ENCODE results near the gene KCNA3.
A peak's percentile ranks its signal among the peaks of the same experiment; 100 is the strongest.

Gene KCNA3

DNA sequence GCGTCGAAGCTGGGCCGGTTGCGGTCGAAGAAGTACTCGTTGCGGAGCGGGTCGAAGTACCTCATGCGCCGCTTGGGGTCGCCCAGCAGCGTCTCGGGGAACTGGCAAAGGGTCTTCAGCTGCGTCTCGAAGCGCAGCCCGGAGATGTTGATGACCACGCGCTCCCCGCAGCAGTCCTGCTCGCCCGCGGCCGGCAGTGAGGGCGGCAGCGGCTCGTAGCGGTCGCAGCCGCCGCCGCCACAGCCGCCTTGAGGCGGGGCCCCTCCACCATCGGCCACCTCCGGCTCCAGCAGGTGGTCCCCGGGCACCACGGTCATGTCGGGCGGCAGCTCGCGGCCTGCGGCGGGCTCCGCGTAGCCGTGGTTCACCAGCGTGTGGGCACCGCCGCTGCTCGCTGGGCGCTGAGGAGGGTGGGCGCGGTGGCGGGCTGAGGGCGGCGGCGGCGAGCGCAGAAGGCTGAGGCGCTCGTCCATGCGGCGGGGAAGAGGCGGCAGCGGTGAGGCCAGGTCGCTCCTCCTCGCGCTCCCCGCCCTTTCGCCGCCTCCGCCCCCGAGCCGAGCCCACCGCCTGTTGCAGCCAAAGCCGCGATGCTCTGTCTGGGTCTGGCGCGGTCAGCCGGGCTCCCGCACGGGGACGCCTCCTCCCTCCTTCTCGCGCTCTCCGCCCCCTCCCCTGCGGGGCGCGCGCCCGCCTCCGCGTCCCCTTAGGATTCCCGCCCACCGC is at the start of gene KCNA3:
TSS of gene KCNA3 (minus strand) at position 604 of the 723 bp plus-strand sequence. CDS start at position 473, 131 bp downstream.
- DNase-seq (ENCODE audit: low read depth in 1 of 2, low spot score in 1 of 2) = peak; percentile 34 to 62

DNA sequence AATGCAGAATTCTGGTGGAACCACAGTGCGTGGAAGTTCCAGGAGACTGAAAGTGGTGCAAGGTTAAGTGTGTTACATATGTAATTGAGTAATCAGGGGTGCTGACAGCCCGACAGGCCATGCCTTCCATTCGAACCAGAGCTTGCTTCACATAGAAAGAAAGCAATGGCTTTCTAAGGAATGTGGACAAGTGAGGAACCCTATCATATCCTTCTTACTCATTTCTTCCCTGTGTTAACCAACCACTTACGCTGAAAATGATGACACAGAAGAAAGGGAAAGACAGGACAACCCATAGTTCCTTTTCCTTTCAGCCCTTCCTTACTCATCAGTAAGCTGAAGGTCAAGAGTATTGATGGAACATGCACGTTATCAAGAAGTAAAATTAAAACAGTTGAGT is 48.1 kb upstream of the KCNA3 start:
- DNase-seq (ENCODE audit: low read depth in 1 of 2, low spot score in 1 of 2) = no peak

DNA sequence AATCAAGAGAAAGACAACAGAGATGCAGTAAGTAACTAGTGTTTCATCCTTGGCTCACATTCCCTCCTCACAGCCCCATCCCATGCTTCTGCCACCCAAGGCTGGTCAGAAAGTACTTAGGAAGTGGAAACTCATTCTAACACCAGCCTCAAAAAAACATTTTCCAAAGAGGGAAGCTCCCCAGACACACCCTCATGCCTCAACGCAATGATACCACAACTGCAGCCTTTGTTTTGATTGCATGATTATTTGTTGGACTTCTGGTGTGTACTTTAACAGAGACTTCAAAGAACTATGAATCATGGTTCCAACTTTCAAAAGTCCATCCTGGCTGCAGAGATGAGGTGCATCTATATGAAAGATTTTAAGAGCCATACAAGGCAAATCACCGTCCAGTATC is 45.2 kb upstream of the KCNA3 start:
- DNase-seq (ENCODE audit: low read depth in 1 of 2, low spot score in 1 of 2) = no peak

DNA sequence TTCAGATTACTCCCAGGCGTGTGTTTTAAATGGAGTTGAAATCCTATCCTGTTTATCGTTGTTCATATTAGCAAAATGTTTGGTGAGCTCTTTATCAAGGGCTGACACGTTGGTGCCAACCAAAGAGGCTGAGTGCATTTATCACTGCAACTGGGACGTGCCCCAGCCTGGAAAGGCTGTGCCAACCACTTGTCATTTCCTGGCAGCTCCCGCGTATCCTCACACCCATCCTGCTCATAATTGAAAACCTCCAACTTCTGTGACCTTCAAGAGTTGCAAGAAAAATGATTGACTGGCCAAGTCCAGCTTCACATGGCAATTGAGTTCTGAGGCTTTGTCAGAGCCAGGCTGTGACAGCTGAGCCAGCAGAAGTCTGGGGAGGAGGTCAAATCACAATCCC is 43.7 kb upstream of the KCNA3 start:
- no peak for DNase-seq (ENCODE audit: low read depth in 1 of 2, low spot score in 1 of 2)

DNA sequence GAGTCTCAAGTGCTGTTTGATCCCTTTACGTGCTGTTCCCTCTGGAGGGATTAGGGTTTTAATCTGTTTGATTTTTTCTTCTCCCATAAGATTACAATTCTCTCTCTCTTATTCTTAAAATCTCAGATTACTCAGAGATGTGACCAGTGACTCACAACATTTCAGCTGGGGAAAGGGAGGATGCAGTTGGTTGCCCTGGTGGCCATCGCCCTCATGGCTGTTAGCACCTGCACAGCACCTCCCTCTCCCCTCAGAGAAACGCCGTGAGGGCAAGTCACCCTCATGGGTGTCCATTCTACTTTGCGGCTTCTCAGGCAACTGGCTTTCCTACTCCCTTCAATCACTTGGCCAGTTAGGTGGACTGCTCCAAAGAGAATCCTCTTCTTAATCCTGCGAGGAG is 42.4 kb upstream of the KCNA3 start:
- DNase-seq (ENCODE audit: low read depth in 1 of 2, low spot score in 1 of 2) = no peak

DNA sequence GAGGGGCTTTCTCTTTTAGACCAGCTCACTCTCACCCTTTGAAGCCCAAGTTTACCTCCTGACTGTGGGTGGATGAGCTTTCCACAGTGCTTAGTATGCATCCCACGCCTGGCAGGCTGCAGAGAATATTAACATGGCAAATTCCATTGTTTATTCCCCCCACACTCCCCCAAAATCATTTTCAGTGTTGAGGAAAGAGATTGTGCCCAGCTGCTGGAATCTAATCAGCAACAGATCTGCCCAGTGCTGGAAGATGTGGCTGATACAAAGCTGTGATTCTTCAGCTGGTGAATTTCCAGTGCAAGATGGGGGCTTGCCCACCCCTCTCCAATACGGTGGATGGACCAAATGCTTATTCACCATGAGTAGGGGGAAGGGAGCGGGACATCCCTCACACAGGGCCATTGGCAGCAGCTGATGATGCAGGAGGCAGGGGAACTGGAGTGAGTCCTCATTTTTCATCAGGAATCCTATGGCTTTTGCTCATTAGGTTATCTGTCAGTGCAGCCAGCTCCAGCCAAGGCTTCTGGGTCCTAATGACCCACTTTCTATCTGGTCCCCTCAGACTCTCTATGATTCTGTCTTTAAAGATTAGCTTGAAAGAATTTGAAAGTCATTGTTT is 39.7 kb upstream of the KCNA3 start:
- no peak for DNase-seq (ENCODE audit: low read depth in 1 of 2, low spot score in 1 of 2)

DNA sequence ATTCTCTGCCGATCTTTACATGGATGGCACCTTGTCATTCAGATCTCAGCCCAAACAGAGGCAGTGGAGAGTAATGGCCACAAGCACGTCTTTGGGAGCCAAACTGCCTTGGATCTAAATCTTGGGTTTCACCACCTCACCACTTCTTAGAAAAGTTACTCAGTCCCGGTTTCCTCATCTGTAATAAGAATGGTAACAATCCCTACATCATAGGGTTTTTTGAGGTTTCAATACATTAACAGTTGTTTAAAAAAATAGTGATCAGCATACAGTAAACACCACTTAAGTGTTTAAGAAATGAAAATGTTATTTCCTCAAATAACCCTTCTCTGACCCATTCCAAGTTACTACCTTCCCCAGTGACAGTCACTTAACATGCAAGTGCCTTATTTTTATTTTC is 38.5 kb upstream of the KCNA3 start:
- DNase-seq (ENCODE audit: low read depth in 1 of 2, low spot score in 1 of 2) = no peak

DNA sequence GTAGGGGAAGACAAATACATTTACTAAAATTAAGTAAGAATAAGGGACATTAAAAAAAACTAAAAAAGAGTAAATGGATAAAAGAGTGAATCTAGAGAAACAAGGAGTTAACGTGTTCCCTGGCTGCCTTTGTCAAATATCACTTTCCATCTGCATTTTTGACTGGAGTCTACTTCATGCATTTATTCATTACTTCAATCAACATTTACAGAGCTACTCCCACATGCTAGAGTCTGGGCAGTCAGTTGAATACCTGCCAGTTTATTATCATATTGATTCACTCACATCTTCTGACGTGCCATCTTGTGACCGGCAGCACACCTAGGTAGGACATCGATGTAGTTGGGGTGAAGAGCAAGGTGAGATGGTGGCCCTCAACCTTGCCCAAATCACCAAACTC is 35.6 kb upstream of the KCNA3 start:
- DNase-seq (ENCODE audit: low read depth in 1 of 2, low spot score in 1 of 2) = no peak

DNA sequence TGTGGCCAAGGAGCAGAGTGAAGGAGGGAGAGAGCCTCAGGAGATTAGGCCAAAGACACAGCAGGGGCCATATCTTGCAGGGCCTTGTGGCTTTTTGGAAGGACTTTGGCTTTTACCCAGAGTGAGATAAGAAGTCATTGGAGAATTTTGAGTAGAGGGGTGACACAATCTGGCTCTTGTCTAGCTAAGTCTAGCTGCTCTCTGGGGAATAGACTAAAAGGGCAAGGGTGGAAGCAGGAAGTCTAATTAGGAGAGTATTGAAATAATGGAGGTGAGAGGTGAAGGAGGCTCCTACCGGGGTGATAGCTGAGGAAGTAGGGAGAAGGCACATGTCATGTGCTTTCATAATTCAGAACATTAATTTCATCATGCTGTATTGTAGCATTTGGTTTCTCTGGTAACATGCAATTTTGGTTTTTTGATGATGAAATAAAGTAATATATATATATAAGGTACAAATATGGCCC is 34.3 kb upstream of the KCNA3 start:
- no peak for DNase-seq (ENCODE audit: low read depth in 1 of 2, low spot score in 1 of 2)

DNA sequence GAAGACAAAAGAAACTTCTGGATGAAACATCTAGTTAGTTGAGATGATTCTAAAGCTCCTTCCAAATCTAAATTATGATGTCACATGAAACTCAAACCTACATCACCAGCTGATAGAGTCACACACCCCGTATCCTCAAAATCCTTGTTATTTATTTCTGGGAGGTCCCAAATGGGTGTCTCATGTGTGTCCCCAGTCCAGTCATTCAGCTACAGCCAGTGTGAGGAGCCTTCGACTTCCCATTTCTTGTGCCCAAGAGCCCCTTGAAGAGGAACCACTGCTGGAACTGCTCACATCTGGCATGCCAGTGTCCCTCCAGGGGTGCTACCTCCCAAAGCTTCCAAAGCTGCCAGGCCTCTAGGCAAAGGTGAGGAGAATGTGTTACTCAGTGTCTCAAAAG is 32.5 kb upstream of the KCNA3 start:
- DNase-seq (ENCODE audit: low read depth in 1 of 2, low spot score in 1 of 2) = no peak

DNA sequence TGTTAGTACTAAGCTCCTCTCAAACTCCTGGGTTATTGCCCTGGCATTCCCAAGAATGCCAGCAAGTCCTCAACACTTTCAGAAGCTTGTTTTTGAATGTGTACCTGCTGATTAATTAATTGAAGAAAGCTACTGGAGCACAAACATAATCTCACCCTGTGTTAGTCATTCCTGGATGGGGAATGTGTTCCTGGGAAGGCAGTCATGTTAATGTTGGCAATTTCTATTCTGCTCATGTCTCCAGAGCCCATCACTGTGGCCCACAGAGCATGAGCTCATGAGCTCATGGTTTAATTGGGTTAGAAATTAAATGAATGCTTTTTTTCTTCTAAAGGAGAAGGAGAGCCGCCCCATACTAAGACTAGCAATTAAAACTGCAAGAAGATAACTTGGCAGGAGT is 31.9 kb upstream of the KCNA3 start:
- DNase-seq (ENCODE audit: low read depth in 1 of 2, low spot score in 1 of 2) = no peak

DNA sequence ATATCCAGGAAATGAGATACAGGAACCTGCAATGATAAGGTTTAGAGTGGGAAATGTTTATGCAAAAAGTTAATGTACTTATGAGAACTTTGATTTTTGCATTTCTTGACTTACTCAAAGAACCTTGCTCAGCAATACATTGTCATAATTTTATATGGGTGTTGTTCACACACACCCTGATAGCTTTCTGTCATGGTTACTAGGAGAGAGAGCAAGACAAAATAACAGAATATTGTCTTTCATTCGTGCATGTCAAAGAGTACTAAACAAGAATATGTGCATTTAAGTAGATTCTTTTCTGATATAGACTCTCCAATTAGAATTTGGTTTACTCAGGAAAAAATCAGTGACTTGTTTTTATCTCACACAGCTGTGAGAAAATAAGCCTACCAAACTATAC is 27.5 kb upstream of the KCNA3 start:
- no peak for DNase-seq (ENCODE audit: low read depth in 1 of 2, low spot score in 1 of 2)

DNA sequence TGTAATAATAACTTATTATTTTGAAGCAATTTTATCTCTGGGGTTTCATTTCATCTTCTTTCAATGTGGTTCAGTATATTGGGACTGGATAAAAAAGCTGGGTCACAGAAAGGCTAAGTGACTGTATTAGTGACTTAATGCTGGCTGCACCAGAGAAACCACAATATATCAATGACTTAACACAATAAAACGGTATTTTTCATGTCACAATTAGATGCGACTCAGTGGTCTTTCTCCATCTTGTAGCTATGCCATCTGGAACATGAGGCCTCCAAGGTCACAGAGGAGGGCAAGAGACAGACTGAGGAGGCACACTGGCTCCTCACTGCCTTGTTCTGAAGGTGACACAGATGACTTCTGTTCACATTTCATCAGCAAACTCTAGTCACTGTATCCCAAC is 26.0 kb upstream of the KCNA3 start:
- DNase-seq (ENCODE audit: low read depth in 1 of 2, low spot score in 1 of 2) = no peak

DNA sequence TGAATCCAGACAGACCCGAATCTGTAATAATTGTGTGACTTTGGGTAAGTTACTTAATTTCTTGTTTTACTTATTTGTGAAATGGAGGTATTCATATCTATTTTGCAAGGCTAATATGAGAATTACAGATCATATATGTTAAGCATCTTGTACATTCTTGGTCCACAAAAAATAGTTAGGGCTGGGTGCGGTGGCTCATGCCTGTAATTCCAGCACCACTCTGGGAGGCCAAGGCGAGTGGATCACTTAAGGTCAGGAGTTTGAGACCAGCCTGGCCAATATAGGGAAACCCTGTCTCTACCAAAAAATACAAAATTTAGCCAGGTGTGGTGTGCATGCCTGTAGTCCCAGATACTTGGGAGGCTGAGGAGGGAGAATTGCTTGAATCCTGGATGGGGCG is 22.9 kb upstream of the KCNA3 start:
- DNase-seq (ENCODE audit: low read depth in 1 of 2, low spot score in 1 of 2) = no peak

DNA sequence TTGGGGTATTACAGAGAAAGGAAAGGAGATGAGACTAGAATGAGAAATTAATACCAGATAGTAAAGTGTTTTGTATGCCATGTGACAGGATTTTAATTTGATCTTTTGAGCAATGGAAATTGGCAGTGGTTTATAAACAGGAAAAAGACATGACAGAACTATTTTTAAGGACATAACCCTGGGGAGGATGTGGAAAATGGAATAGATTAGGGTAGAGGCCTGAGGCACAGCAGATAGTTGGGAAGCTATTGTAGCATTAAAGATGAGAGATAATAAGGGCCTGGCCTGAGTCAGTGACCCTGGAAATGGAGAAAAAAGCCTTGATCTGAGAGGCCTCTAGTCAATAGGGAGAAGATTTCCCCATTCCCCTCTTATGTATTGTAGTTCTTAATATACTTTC is 22.1 kb upstream of the KCNA3 start:
- DNase-seq (ENCODE audit: low read depth in 1 of 2, low spot score in 1 of 2) = no peak

DNA sequence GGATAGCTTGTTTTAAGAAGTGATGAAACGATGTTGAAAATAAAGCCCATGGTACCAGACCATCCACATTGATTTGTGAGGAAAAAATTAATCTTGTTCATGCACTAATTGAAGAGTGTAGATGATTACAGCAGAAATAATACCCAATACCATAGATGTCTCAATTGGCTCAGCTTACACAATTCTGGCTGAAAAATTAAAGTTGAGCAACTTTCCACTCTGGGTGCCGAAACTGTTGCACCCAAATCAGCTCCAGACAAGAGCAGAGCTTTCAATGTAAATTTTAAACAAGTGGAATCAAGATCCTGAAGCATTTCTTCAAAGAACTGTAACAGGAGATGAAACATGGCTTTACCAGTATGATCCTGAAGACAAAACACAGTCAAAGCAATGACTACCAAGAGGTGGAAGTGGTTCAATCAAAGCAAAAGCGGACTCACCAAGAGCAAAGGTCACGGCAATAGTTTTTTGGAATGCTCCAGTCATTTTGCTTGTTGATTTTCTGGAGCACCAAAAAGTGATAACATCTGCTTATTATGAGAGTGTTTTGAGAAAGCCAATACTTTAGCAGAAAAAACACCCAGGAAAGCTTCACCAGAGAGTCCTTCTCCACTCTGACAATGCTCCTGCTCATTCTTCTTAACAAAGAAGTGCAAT is 16.1 kb upstream of the KCNA3 start:
- no peak for DNase-seq (ENCODE audit: low read depth in 1 of 2, low spot score in 1 of 2)

DNA sequence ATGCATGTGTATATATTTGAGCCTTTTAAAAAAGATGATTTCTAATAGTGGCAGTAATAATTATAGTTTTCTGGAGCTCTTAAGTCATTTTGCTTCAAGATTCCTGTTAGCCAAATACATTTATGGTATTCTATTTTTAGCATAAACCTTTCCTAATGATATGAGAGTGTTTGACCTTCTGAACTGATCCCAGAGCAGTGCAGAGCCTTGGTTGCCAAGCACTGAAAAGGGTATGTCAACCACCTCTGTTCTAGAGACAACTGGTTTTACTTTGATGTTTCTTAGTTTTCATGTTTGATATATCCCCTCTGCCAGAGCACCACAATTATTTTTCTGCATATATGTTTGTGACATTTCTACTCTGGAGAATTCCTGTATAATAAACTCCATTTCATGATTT is 15.1 kb upstream of the KCNA3 start:
- DNase-seq (ENCODE audit: low read depth in 1 of 2, low spot score in 1 of 2) = no peak

DNA sequence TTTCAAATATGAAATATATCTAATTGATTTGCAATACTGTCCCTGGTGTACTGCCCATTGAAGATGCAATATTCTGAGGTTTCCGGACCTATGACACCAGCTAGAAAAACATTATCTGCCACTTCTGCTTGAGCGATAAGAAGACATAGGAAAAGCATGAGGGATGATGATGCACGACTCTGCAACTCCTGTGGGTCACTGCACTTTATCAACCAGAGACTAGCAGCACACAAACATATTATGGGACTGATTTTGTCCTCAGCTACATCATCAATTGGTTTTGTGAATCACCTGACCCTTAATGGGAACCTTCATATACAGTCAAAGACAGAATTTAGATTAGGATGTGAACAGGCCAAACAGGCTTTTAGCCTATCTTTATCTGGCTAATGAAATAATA is 13.8 kb upstream of the KCNA3 start:
- DNase-seq (ENCODE audit: low read depth in 1 of 2, low spot score in 1 of 2) = no peak

DNA sequence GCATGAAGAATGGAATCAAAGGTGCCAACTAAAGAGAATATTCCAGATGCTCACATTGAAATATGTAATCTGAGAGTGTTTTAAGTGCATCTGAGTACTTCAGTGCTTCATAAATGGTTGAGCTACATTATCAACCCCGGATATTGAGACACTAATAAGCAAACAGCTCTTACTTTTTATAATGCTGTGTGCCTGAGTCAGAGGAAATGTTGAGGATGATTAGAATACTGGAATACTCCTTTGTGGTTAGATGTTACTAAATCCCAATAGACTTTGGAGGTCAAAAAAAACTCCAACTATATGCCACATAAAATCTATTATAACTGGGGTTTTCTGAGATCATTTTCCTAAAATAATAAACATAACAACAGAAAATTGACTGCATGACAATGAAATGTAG is 12.5 kb upstream of the KCNA3 start:
- no peak for DNase-seq (ENCODE audit: low read depth in 1 of 2, low spot score in 1 of 2)

DNA sequence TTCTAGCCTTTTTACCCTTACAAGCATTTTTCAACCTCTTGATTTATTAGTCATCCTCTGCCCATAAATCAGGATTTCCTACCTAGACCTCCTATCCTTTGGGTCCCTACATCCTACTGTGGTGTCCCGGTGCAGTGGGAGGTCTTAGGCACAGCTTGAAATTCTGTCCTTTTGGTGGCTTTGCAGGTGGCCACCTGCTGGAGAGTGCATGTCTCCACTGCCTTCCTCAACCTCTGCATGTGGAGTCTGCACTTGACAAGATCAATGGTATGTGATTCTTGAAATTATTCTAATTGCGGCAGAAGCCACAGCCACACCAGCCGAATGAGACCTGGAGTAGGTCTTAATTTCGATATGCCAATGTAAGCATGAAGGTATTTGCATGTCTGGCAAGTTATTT is 11.4 kb upstream of the KCNA3 start:
- no peak for DNase-seq (ENCODE audit: low read depth in 1 of 2, low spot score in 1 of 2)

DNA sequence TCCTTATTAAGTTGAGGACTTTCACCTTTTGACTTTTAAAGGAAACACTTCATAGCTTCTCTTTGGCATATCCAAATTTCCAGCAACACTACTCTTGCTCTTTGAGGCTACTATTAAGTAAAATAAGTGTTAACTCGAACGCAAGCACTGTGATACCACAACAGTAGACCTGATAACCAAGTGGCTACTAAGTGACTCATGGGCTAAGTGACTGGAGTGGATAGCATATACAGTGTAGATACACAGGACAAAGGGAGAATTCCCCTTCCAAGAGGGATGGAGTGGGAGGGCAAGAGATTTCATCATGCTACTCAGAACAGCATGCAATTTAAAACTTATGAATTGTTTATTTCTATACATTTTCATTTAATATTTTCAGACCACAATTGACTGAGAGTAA is 9.8 kb upstream of the KCNA3 start:
- DNase-seq (ENCODE audit: low read depth in 1 of 2, low spot score in 1 of 2) = no peak

DNA sequence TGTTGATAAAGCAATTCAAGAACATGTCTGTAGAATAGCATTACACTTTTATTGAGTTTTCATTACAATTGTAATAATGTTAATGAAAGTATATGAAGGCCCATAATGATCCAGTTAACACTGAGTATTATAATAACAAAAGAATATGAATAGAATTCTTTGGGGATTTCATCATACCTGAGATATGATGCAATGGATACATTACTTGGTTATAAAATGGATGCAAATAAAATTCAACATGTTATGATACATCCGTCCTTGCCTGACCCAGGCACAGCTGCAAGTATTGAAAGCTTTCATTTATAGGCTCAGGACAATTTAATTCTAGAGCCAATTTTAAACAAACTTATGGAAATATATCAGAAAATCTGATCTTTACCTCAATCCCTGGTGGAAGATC is 8.2 kb upstream of the KCNA3 start:
- no peak for DNase-seq (ENCODE audit: low read depth in 1 of 2, low spot score in 1 of 2)
